Endodermal cell (in vitro differentiated cells): ENCODE results near the gene TRIM32. TPM values are rescaled to one million over a fixed set of nuclear protein-coding genes. Genes with fewer than 3 reads are reported as not detected.

Experiments
- DNase-seq: peaks from one replicate; pipeline ENCODE4 v3.0.0-alpha.2; 2017
- H3K27ac ChIP-seq: 2 replicates; pipeline ENCODE4 v1.5.1; 2013; ENCODE audit warnings: mild to moderate bottlenecking, low read depth, low read length, moderate library complexity
- H3K27me3 ChIP-seq: 2 replicates; pipeline ENCODE4 v1.6.1; 2013; ENCODE audit warnings: mild to moderate bottlenecking, low read length, moderate library complexity; ENCODE audit not compliant: insufficient read depth, control insufficient read depth, poor library complexity, severe bottlenecking
- H3K36me3 ChIP-seq: 2 replicates; pipeline ENCODE4 v1.7.0; 2013; ENCODE audit warnings: mild to moderate bottlenecking, low read length, moderate library complexity; ENCODE audit not compliant: control insufficient read depth, insufficient read depth
- H3K4me1 ChIP-seq: one replicate; pipeline ENCODE4 v1.7.0; 2013; ENCODE audit warnings: low read length; ENCODE audit not compliant: control insufficient read depth, insufficient read depth
- H3K4me3 ChIP-seq: 2 replicates; pipeline ENCODE4 v1.5.1; 2013; ENCODE audit warnings: mild to moderate bottlenecking, low read length, moderate library complexity
- H3K9ac ChIP-seq: 2 replicates; pipeline ENCODE4 v1.6.1; 2013; ENCODE audit warnings: mild to moderate bottlenecking, low read length, moderate library complexity; ENCODE audit not compliant: poor library complexity, severe bottlenecking; ENCODE audit errors: extremely low read depth
- H3K9me3 ChIP-seq: 2 replicates; pipeline ENCODE4 v1.6.1; 2013; ENCODE audit warnings: mild to moderate bottlenecking, low read length, moderate library complexity; ENCODE audit not compliant: control insufficient read depth
- H3K27ac Mint-ChIP-seq: 2 replicates; pipeline ENCODE4 v1.8.0; 2020; ENCODE audit warnings: mixed read lengths
- H3K27me3 Mint-ChIP-seq: 2 replicates; pipeline ENCODE4 v1.8.0; 2021; ENCODE audit warnings: mild to moderate bottlenecking, mixed read lengths; ENCODE audit not compliant: insufficient read depth
- H3K36me3 Mint-ChIP-seq: 2 replicates; pipeline ENCODE4 v1.8.0; 2020; ENCODE audit warnings: low read depth, mixed read lengths
- H3K4me1 Mint-ChIP-seq: 2 replicates; pipeline ENCODE4 v1.8.0; 2020; ENCODE audit warnings: mixed read lengths
- H3K4me3 Mint-ChIP-seq: 2 replicates; pipeline ENCODE4 v1.8.0; 2020; ENCODE audit warnings: mild to moderate bottlenecking, moderate library complexity, mixed read lengths
- H3K9me3 Mint-ChIP-seq: 2 replicates; pipeline ENCODE4 v1.8.0; 2020; ENCODE audit warnings: mild to moderate bottlenecking, mixed read lengths
- CTCF ChIP-seq: fragments of 200-600 bp; sonication (generic); conservative IDR thresholded peaks from 2 replicates; pipeline ENCODE4 v1.5.0; 2021; ENCODE audit warnings: antibody characterized with exemption, mild to moderate bottlenecking
- WGBS, 2 experiments: methylation state at CpG; one replicate each; pipeline versions ENCODE4 v1.1.5 to v1.1.7; 2013; ENCODE audit warnings: missing lambda C conversion rate in 2 of 2, mixed read lengths in 1 of 2; ENCODE audit not compliant: insufficient coverage in 1 of 2, insufficient read length in 1 of 2; 5-methylcytosine and 5-hydroxymethylcytosine counted together
- total RNA-seq, 2 donors: library from RNA; stranded (reverse); fragmentation: NEBNext Ultra II Directional in 1 of 2; extraction: Animal tissue kit (Norgen Biotek cat#: 25700) in 1 of 2; gene quantifications; 2 replicates in 1 of 2; 3 replicates in 1 of 2; pipeline ENCODE4 v1.2.1, GENCODE V29; 2021

The TRIM32 gene
- total RNA-seq, 2 donors from 2014 or later, result 28.0 to 31.3 TPM

GRCh38 chr9:116673375-116673774 is 13.7 kb upstream of the TRIM32 start:
- Histone ChIP-seq H3K9me3 (peaks cover 82% of the 10 kb centered on the region), H3K27me3 (no peaks in the 10 kb centered on the region), H3K4me1 (peaks cover 3% of the 10 kb centered on the region), H3K4me3 (peak overlapping the region; percentile 60), H3K27ac (no peak overlapping the region), H3K36me3 (peaks cover 21% of the 10 kb centered on the region), H3K9ac (no peak overlapping the region)
- TF ChIP-seq CTCF, result no peak
- H3K36me3 Mint-ChIP-seq, result peaks cover 29% of the 10 kb centered on the region
- 0% methylated on average over 1 of the region's 1 CpG for WGBS, 2 experiments
- H3K4me3 Mint-ChIP-seq, result no peak overlapping the region
- no peaks in the 10 kb centered on the region for H3K27me3 Mint-ChIP-seq
- no peaks in the 10 kb centered on the region for H3K4me1 Mint-ChIP-seq
- H3K9me3 Mint-ChIP-seq, result peaks cover 51% of the 10 kb centered on the region
- no peak overlapping the region for H3K27ac Mint-ChIP-seq
- no peak for DNase-seq

GRCh38 chr9:116674210-116674980 is 12.7 kb upstream of the TRIM32 start:
- WGBS, 2 experiments, result 75 to 77% methylated on average over 5 of the region's 5 CpGs
- Histone ChIP-seq H3K9me3 (peaks cover 88% of the 10 kb centered on the region), H3K27ac (no peak overlapping the region), H3K4me3 (peak overlapping the region; percentile 60), H3K27me3 (no peaks in the 10 kb centered on the region), H3K4me1 (peaks cover 3% of the 10 kb centered on the region), H3K9ac (no peak overlapping the region), H3K36me3 (peaks cover 21% of the 10 kb centered on the region)
- Mint-ChIP-seq H3K36me3 (peaks cover 29% of the 10 kb centered on the region), H3K27me3 (no peaks in the 10 kb centered on the region), H3K4me3 (no peak overlapping the region), H3K27ac (no peak overlapping the region), H3K9me3 (peaks cover 51% of the 10 kb centered on the region), H3K4me1 (no peaks in the 10 kb centered on the region)
- TF ChIP-seq CTCF, result no peak
- DNase-seq, result no peak

GRCh38 chr9:116683535-116683934 is 3.6 kb upstream of the TRIM32 start:
- H3K9me3 ChIP-seq, result peaks cover 20% of the 10 kb centered on the region
- no peak overlapping the region for H3K4me3 Mint-ChIP-seq
- no peak for TF ChIP-seq CTCF
- H3K9me3 Mint-ChIP-seq, result peaks cover 30% of the 10 kb centered on the region
- no peak overlapping the region for H3K27ac Mint-ChIP-seq
- H3K27me3 Mint-ChIP-seq, result peaks cover 7% of the 10 kb centered on the region
- H3K4me1 Mint-ChIP-seq, result peaks cover 20% of the 10 kb centered on the region
- DNase-seq, result no peak
- no peak overlapping the region for H3K4me3 ChIP-seq
- peaks cover 4% of the 10 kb centered on the region for H3K36me3 Mint-ChIP-seq
- H3K36me3 ChIP-seq, result no peaks in the 10 kb centered on the region
- H3K4me1 ChIP-seq, result no peaks in the 10 kb centered on the region
- no peak overlapping the region for H3K9ac ChIP-seq
- no peak overlapping the region for H3K27ac ChIP-seq
- H3K27me3 ChIP-seq, result no peaks in the 10 kb centered on the region
